ENCODE data around the gene PSEN2. TPM values are rescaled to one million over a fixed set of nuclear protein-coding genes. Genes with fewer than 3 reads are reported as not detected.

The PSEN2 gene
- total RNA-seq, 3 donors from 2014 or later: 20.3 to 30.7 (median 24.1) TPM

GRCh38 chr1:226865590-226865989, 4.8 kb upstream of the PSEN2 start:
- Histone ChIP-seq H3K4me3 (no peak overlapping the region), H3K4me1 (ENCODE audit: low read depth) (no peaks in the 10 kb centered on the region), H3K36me3 (ENCODE audit: low read depth) (no peaks in the 10 kb centered on the region), H3K9me3 (no peaks in the 10 kb centered on the region)
- DNase-seq (no peak), ATAC-seq (peak; percentile 26)
- intact Hi-C loops (cut with DNase I, micrococcal nuclease): no loop called here
- no peak for TF ChIP-seq CTCF (IDR thresholded peaks at IDR 0.05)

GRCh38 chr1:226867461-226868054, 2.9 kb upstream of the PSEN2 start:
- no peak for TF ChIP-seq CTCF (IDR thresholded peaks at IDR 0.05)
- ATAC-seq (no peak), DNase-seq (no peak)
- peaks cover 15% of the 10 kb centered on the region for H3K4me1 ChIP-seq (ENCODE audit: low read depth)
- intact Hi-C loops (cut with DNase I, micrococcal nuclease): no loop called here
- no peaks in the 10 kb centered on the region for H3K36me3 ChIP-seq (ENCODE audit: low read depth)
- no peaks in the 10 kb centered on the region for H3K9me3 ChIP-seq
- H3K4me3 ChIP-seq: no peak overlapping the region

GRCh38 chr1:226868726-226869125, 1.7 kb upstream of the PSEN2 start:
- Histone ChIP-seq H3K36me3 (ENCODE audit: low read depth) (no peaks in the 10 kb centered on the region), H3K9me3 (no peaks in the 10 kb centered on the region), H3K4me3 (no peak overlapping the region), H3K4me1 (ENCODE audit: low read depth) (peaks cover 15% of the 10 kb centered on the region)
- intact Hi-C loops (cut with DNase I, micrococcal nuclease): no loop called here
- no peak for DNase-seq
- ATAC-seq: no peak
- no peak for TF ChIP-seq CTCF (IDR thresholded peaks at IDR 0.05)

GRCh38 chr1:226870026-226870400, 403 bp upstream of the PSEN2 start:
- DNase-seq (no peak), ATAC-seq (no peak)
- H3K36me3 ChIP-seq (ENCODE audit: low read depth): no peaks in the 10 kb centered on the region
- no peak for TF ChIP-seq CTCF (IDR thresholded peaks at IDR 0.05)
- peaks cover 15% of the 10 kb centered on the region for H3K4me1 ChIP-seq (ENCODE audit: low read depth)
- no peak overlapping the region for H3K4me3 ChIP-seq
- no peaks in the 10 kb centered on the region for H3K9me3 ChIP-seq
- intact Hi-C loops (cut with DNase I, micrococcal nuclease): no loop called here

GRCh38 chr1:226871636-226872327, 1.4 kb downstream of the PSEN2 start:
- Histone ChIP-seq H3K4me1 (ENCODE audit: low read depth) (peaks cover 21% of the 10 kb centered on the region), H3K9me3 (no peaks in the 10 kb centered on the region), H3K36me3 (ENCODE audit: low read depth) (no peaks in the 10 kb centered on the region), H3K4me3 (no peak overlapping the region)
- ATAC-seq (no peak), DNase-seq (no peak)
- intact Hi-C loops (cut with DNase I, micrococcal nuclease): no loop called here
- no peak for TF ChIP-seq CTCF (IDR thresholded peaks at IDR 0.05)

Measured in mucosa of descending colon (tissue), 3 donors.